Stimulated activated naive CD8-positive, alpha-beta T cell treated with anti-CD3 and anti-CD28 coated beads, Interleukin-15, amount 100 ng/mL, for 72 hours (primary cell): ENCODE data around the gene PLCL2.

Source experiments
- ATAC-seq: fragments of 150-1000 bp; cut with Tn5 transposase; 2 replicates; pipeline ENCODE4 v1.10.0; 2021; ENCODE audit warnings: mild to moderate bottlenecking, moderate library complexity
- DNase-seq, 2 donors: peaks; one replicate each; pipeline ENCODE4 v3.0.0; 2021 to 2022
- H3K27ac Mint-ChIP-seq, 2 donors: one replicate each; pipeline ENCODE4 v1.8.0; 2022; ENCODE audit warnings: mild to moderate bottlenecking in 2 of 2, mixed read lengths in 2 of 2, moderate library complexity in 2 of 2
- H3K27me3 Mint-ChIP-seq: one replicate; pipeline ENCODE4 v1.8.0; 2022; ENCODE audit warnings: mixed read lengths
- H3K4me1 Mint-ChIP-seq: one replicate; pipeline ENCODE4 v1.8.0; 2022; ENCODE audit warnings: mild to moderate bottlenecking, mixed read lengths
- H3K4me3 Mint-ChIP-seq, 2 donors: one replicate each; pipeline ENCODE4 v1.8.0; 2022; ENCODE audit warnings: mild to moderate bottlenecking in 2 of 2, mixed read lengths in 2 of 2, moderate library complexity in 1 of 2
- H3K9me3 Mint-ChIP-seq, 2 donors: one replicate each; pipeline ENCODE4 v1.8.0; 2022; ENCODE audit warnings: mixed read lengths in 2 of 2

The PLCL2 gene

GRCh38 chr3:16982460-16982859 lies 97.7 kb downstream of the PLCL2 start:
- no peak overlapping the region for H3K27ac Mint-ChIP-seq
- no peaks in the 10 kb centered on the region for H3K9me3 Mint-ChIP-seq
- no peaks in the 10 kb centered on the region for H3K27me3 Mint-ChIP-seq
- no peak overlapping the region for H3K4me3 Mint-ChIP-seq
- no peak for DNase-seq
- peaks cover 38% of the 10 kb centered on the region for H3K4me1 Mint-ChIP-seq
- no peak for ATAC-seq

GRCh38 chr3:16985608-16986007 lies 100.9 kb downstream of the PLCL2 start:
- no peaks in the 10 kb centered on the region for H3K9me3 Mint-ChIP-seq
- no peaks in the 10 kb centered on the region for H3K27me3 Mint-ChIP-seq
- H3K4me1 Mint-ChIP-seq: peaks cover 48% of the 10 kb centered on the region
- DNase-seq (no peak), ATAC-seq (no peak)
- no peak overlapping the region for H3K27ac Mint-ChIP-seq
- H3K4me3 Mint-ChIP-seq: no peak overlapping the region

- no peak overlapping the region for H3K4me3 Mint-ChIP-seq
- H3K9me3 Mint-ChIP-seq: no peaks in the 10 kb centered on the region
- H3K4me1 Mint-ChIP-seq: peaks cover 54% of the 10 kb centered on the region
- no peaks in the 10 kb centered on the region for H3K27me3 Mint-ChIP-seq
- H3K27ac Mint-ChIP-seq: no peak overlapping the region
- no peak for DNase-seq
- no peak for ATAC-seq
Measured at GRCh38 chr3:16987141-16987540, 102.4 kb downstream of the PLCL2 start.

- peaks cover 79% of the 10 kb centered on the region for H3K4me1 Mint-ChIP-seq
- H3K4me3 Mint-ChIP-seq: no peak overlapping the region
- H3K27ac Mint-ChIP-seq: no peak overlapping the region
- no peaks in the 10 kb centered on the region for H3K27me3 Mint-ChIP-seq
- ATAC-seq (no peak), DNase-seq (no peak)
- H3K9me3 Mint-ChIP-seq: no peaks in the 10 kb centered on the region
Measured at GRCh38 chr3:16990163-16990562, 105.4 kb downstream of the PLCL2 start.

GRCh38 chr3:16992198-16992597 lies 107.4 kb downstream of the PLCL2 start:
- ATAC-seq: peak; percentile 42
- DNase-seq: no peak
- Mint-ChIP-seq H3K27ac (no peak overlapping the region), H3K4me1 (peaks cover 79% of the 10 kb centered on the region), H3K4me3 (no peak overlapping the region), H3K27me3 (no peaks in the 10 kb centered on the region), H3K9me3 (no peaks in the 10 kb centered on the region)

GRCh38 chr3:16993227-16993626 lies 108.5 kb downstream of the PLCL2 start:
- Mint-ChIP-seq H3K4me1 (peaks cover 87% of the 10 kb centered on the region), H3K27me3 (no peaks in the 10 kb centered on the region), H3K27ac (peak overlapping the region in 1 of 2 donors; percentile 48), H3K9me3 (no peaks in the 10 kb centered on the region), H3K4me3 (no peak overlapping the region)
- ATAC-seq: no peak
- no peak for DNase-seq

GRCh38 chr3:16994854-16995525 lies 110.2 kb downstream of the PLCL2 start:
- Mint-ChIP-seq H3K4me3 (peak overlapping the region in 1 of 2 donors; percentile 43), H3K27me3 (no peaks in the 10 kb centered on the region), H3K9me3 (no peaks in the 10 kb centered on the region), H3K27ac (peak overlapping the region in 1 of 2 donors; percentile 10), H3K4me1 (peaks cover 92% of the 10 kb centered on the region)
- ATAC-seq (peak; percentile 43), DNase-seq (no peak)

- Mint-ChIP-seq H3K4me3 (no peak overlapping the region), H3K9me3 (peaks cover 3 to 4% of the 10 kb centered on the region in 2 donors), H3K27me3 (no peaks in the 10 kb centered on the region), H3K4me1 (peaks cover 92% of the 10 kb centered on the region), H3K27ac (peak overlapping the region; percentile 10 to 14)
- no peak for DNase-seq
- no peak for ATAC-seq
Measured at GRCh38 chr3:16995601-16996000, 110.8 kb downstream of the PLCL2 start.

- peaks cover 15 to 20% of the 10 kb centered on the region in 2 donors for H3K9me3 Mint-ChIP-seq
- H3K4me1 Mint-ChIP-seq: peaks cover 89% of the 10 kb centered on the region
- H3K4me3 Mint-ChIP-seq: no peak overlapping the region
- DNase-seq (no peak), ATAC-seq (no peak)
- H3K27me3 Mint-ChIP-seq: no peaks in the 10 kb centered on the region
- no peak overlapping the region for H3K27ac Mint-ChIP-seq
Measured at GRCh38 chr3:16998236-16998923, 113.6 kb downstream of the PLCL2 start.

- H3K4me3 Mint-ChIP-seq: no peak overlapping the region
- H3K9me3 Mint-ChIP-seq: peaks cover 20% of the 10 kb centered on the region in 2 donors
- no peaks in the 10 kb centered on the region for H3K27me3 Mint-ChIP-seq
- DNase-seq (no peak), ATAC-seq (no peak)
- H3K4me1 Mint-ChIP-seq: peaks cover 89% of the 10 kb centered on the region
- H3K27ac Mint-ChIP-seq: no peak overlapping the region
Measured at GRCh38 chr3:16999161-16999560, 114.4 kb downstream of the PLCL2 start.

- ATAC-seq (no peak), DNase-seq (no peak)
- no peaks in the 10 kb centered on the region for H3K27me3 Mint-ChIP-seq
- H3K4me3 Mint-ChIP-seq: no peak overlapping the region
- peaks cover 89% of the 10 kb centered on the region for H3K4me1 Mint-ChIP-seq
- peaks cover 20 to 21% of the 10 kb centered on the region in 2 donors for H3K9me3 Mint-ChIP-seq
- H3K27ac Mint-ChIP-seq: no peak overlapping the region
Measured at GRCh38 chr3:16999871-17000270, 115.1 kb downstream of the PLCL2 start.

GRCh38 chr3:17003457-17003856 lies 118.7 kb downstream of the PLCL2 start:
- ATAC-seq (no peak), DNase-seq (no peak)
- H3K27ac Mint-ChIP-seq: peak overlapping the region in 1 of 2 donors; percentile 54
- no peaks in the 10 kb centered on the region for H3K27me3 Mint-ChIP-seq
- no peak overlapping the region for H3K4me3 Mint-ChIP-seq
- peaks cover 84% of the 10 kb centered on the region for H3K4me1 Mint-ChIP-seq
- peaks cover 20 to 21% of the 10 kb centered on the region in 2 donors for H3K9me3 Mint-ChIP-seq

GRCh38 chr3:17006132-17006852 lies 121.5 kb downstream of the PLCL2 start:
- H3K4me3 Mint-ChIP-seq: no peak overlapping the region
- H3K27me3 Mint-ChIP-seq: no peaks in the 10 kb centered on the region
- peak overlapping the region in 1 of 2 donors; percentile 42 for H3K27ac Mint-ChIP-seq
- H3K9me3 Mint-ChIP-seq: peaks cover 10 to 12% of the 10 kb centered on the region in 2 donors
- DNase-seq: no peak
- peaks cover 66% of the 10 kb centered on the region for H3K4me1 Mint-ChIP-seq
- ATAC-seq: peak; percentile 66

GRCh38 chr3:17007284-17007683 lies 122.5 kb downstream of the PLCL2 start:
- H3K4me1 Mint-ChIP-seq: peaks cover 59% of the 10 kb centered on the region

GRCh38 chr3:17009826-17010225 lies 125.1 kb downstream of the PLCL2 start:
- ATAC-seq (no peak), DNase-seq (no peak)
- Mint-ChIP-seq H3K4me3 (no peak overlapping the region), H3K9me3 (no peaks in the 10 kb centered on the region), H3K27ac (no peak overlapping the region), H3K27me3 (no peaks in the 10 kb centered on the region), H3K4me1 (peaks cover 45% of the 10 kb centered on the region)

More at GRCh38 chr3:17007284-17007683, 122.5 kb downstream of the PLCL2 start:
- H3K9me3 Mint-ChIP-seq: peaks cover 2 to 6% of the 10 kb centered on the region in 2 donors
- no peak for DNase-seq
- no peaks in the 10 kb centered on the region for H3K27me3 Mint-ChIP-seq
- no peak overlapping the region for H3K4me3 Mint-ChIP-seq
- ATAC-seq: no peak
- no peak overlapping the region for H3K27ac Mint-ChIP-seq
